Measurements from ENCODE around the gene CDK2AP2. TPM values are rescaled to one million over a fixed set of nuclear protein-coding genes. Genes with fewer than 3 reads are reported as not detected.
"Not testable (repeated sequence)": the region's sequence is repeated elsewhere in the genome, so short reads cannot be mapped to it uniquely, and the experiment has no call there.

The CDK2AP2 gene
- total RNA-seq, 1 donor from 2014 or later: 32.0 TPM

DNA sequence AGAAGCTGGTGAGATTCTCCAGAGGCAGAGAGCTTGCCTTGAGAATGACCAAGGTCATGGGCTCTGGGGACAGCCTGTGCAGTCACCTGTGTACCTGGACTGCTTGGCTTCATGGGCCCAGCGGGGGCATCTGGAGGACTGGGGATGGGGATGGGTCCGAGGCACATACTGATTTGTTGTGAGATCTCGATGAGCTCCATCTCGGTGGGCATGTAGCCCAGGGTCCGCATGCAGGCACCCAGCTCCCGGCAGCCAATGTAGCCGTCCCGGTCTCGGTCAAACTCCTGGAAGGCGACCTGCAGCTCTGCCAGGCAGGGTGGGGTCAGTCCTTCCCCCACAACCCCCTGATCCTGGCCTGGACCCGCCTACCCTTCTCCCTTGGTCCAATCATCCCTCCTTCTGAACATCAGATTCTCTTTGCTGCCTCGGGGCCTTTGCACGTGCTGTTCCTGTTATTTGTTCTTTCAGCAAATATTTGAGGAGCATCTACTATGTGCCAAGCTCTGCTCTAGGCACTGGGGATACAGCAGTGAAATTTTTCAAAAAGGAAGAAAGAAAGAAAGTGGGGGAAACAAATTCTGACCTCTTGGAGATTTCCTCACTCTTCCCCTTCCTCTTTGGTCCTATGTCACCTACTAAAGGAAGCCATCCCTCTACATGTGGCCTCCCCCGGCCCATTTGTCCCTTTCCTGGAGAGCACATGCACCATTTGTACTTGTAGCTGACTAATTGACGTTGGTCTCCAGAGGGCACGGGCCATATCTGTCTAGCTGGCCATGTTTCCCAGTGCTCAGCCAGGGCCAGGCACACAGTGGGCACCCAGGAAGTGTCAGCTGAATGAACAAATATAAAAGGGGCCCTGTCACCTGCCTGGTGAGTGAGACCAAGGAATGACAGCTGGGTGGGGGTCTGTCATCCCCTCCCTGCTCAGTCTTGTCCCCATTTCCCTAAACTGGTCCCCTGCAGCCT lies 13.2 kb upstream of the CDK2AP2 start:
- Mint-ChIP-seq H3K27me3 (ENCODE audit: low read depth) (no peaks in the 10 kb centered on the region), H3K9me3 (no peaks in the 10 kb centered on the region), H3K4me3 (no peak overlapping the region), H3K27ac (ENCODE audit: unreplicated experiment) (no peak overlapping the region), H3K4me1 (peaks cover 9% of the 10 kb centered on the region), H3K36me3 (ENCODE audit: low read depth) (no peaks in the 10 kb centered on the region)
- DNase-seq (ENCODE audit: low read depth, low spot score): no peak
- TF ChIP-seq, protein P1, sequence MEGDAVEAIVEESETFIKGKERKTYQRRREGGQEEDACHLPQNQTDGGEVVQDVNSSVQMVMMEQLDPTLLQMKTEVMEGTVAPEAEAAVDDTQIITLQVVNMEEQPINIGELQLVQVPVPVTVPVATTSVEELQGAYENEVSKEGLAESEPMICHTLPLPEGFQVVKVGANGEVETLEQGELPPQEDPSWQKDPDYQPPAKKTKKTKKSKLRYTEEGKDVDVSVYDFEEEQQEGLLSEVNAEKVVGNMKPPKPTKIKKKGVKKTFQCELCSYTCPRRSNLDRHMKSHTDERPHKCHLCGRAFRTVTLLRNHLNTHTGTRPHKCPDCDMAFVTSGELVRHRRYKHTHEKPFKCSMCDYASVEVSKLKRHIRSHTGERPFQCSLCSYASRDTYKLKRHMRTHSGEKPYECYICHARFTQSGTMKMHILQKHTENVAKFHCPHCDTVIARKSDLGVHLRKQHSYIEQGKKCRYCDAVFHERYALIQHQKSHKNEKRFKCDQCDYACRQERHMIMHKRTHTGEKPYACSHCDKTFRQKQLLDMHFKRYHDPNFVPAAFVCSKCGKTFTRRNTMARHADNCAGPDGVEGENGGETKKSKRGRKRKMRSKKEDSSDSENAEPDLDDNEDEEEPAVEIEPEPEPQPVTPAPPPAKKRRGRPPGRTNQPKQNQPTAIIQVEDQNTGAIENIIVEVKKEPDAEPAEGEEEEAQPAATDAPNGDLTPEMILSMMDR (conservative IDR thresholded peaks at IDR 0.05): no peak

DNA sequence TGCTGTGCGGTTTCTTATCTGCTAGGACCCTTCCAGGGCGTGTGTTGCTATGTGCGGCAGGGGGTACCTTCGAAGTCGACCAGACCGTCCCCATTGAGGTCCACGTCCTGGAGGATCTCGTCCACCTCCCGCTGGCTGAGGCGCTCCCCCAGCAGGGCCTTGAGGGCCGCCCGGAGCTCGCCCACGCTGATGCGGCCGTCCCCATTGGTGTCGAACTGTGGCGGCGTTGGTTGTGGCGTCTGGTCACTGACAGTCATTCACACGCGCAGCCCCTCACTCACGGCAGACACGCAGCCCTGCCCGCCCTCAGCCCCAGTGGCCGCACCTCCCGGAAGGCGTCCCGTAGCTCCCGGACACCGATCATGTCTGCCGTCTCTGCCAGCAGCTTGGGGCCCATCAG lies 11.8 kb upstream of the CDK2AP2 start:
- no peak overlapping the region for H3K4me3 Mint-ChIP-seq

DNA sequence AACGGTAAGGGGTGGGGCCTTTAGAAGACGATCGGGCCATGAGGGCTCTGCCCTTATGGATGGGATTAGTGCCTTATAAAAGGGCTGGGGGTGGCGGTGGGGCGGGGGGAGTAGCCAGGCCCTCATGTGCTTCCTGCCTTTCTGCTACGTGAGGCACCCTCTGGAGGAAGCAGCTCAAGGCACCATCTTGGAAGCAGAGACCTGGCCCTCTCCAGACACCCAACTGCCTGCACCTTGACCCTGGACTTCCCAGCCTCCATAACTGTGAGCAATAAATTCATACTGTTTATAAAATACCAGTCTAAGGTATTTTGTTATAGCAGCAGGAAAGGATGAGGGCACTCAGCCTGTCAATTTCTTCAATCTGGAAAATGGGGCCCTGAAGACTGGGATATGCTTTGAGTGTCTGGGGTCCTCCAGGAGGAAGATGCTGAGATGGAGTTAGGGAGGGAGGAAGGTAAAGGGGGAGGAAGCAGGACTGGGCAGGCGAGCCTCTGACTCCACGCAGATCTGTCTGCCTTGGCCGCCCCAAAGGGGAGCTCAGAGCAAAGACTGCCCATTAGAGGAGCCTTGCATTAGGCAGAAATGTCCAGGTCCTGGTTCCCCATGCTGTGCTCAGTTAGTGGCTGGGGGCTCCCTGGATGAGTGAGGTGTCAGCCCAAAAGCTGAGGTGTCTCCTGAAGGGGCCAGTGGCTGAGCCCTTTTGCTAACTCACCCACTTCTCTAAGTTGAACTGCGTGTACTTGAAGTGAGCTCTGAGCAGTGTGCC lies 10.0 kb upstream of the CDK2AP2 start:
- peaks cover 24% of the 10 kb centered on the region for H3K27me3 Mint-ChIP-seq (ENCODE audit: low read depth)
- H3K4me3 Mint-ChIP-seq: no peak overlapping the region
- no peaks in the 10 kb centered on the region for H3K4me1 Mint-ChIP-seq
- H3K27ac Mint-ChIP-seq (ENCODE audit: unreplicated experiment): no peak overlapping the region
- no peak for DNase-seq (ENCODE audit: low read depth, low spot score)
- no peaks in the 10 kb centered on the region for H3K36me3 Mint-ChIP-seq (ENCODE audit: low read depth)
- TF ChIP-seq, protein P1 (conservative IDR thresholded peaks at IDR 0.05): no peak
- H3K9me3 Mint-ChIP-seq: no peaks in the 10 kb centered on the region

More for the DNA sequence above, 11.8 kb upstream of the CDK2AP2 start:
- Mint-ChIP-seq H3K36me3 (ENCODE audit: low read depth) (no peaks in the 10 kb centered on the region), H3K27me3 (ENCODE audit: low read depth) (peaks cover 11% of the 10 kb centered on the region), H3K9me3 (no peaks in the 10 kb centered on the region), H3K27ac (ENCODE audit: unreplicated experiment) (no peak overlapping the region), H3K4me1 (peaks cover 3% of the 10 kb centered on the region)
- TF ChIP-seq, protein P1 (conservative IDR thresholded peaks at IDR 0.05): no peak
- DNase-seq (ENCODE audit: low read depth, low spot score): no peak

DNA sequence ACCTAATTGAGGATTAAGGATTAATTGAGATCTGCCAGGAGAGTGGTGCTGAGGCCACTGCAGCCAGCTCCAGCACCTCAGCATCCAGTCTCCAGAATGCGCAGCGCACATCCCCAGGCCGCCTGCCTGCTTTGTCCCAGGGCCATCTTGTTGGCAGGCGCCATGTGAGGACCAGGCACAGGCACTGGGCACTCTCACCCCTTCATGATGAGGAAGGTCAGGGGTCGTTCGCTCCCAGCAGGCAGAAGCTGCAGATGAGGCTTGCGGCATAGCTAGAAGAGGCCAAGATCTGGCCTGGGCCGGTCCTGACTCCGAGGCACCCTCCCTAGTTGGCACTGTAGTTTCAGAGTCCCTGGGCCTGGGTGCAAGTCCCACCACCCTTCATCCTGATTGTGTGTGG lies 8.8 kb upstream of the CDK2AP2 start:
- TF ChIP-seq, protein P1 (conservative IDR thresholded peaks at IDR 0.05): no peak
- H3K9me3 Mint-ChIP-seq: no peaks in the 10 kb centered on the region
- no peak for DNase-seq (ENCODE audit: low read depth, low spot score)
- H3K4me1 Mint-ChIP-seq: no peaks in the 10 kb centered on the region
- H3K4me3 Mint-ChIP-seq: no peak overlapping the region
- H3K27me3 Mint-ChIP-seq (ENCODE audit: low read depth): peaks cover 31% of the 10 kb centered on the region
- H3K27ac Mint-ChIP-seq (ENCODE audit: unreplicated experiment): no peak overlapping the region
- H3K36me3 Mint-ChIP-seq (ENCODE audit: low read depth): no peaks in the 10 kb centered on the region

DNA sequence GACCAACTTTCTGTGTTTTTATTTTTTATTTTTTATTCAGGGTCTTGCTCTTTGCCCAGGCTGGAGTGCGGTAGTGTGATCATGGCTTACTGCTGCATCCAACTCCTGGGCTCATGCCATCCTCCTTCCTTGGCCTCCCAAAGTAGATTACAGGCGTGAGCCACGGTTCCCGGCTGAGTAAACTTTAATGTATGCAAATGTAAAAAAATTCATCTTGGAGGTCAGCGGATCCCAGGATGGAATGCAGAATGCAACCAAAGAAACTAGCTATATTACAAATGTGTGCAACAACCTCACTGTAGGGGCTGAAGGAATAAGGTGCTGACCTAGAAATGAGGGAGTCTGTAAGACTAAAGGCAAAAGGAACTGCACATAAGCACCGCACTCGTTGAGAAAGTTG lies 6.2 kb upstream of the CDK2AP2 start:
- TF ChIP-seq, protein P1 (conservative IDR thresholded peaks at IDR 0.05): no peak
- Mint-ChIP-seq H3K36me3 (ENCODE audit: low read depth) (no peaks in the 10 kb centered on the region), H3K9me3 (no peaks in the 10 kb centered on the region), H3K27ac (ENCODE audit: unreplicated experiment) (no peak overlapping the region), H3K4me1 (peaks cover 2% of the 10 kb centered on the region), H3K4me3 (no peak overlapping the region), H3K27me3 (ENCODE audit: low read depth) (peaks cover 46% of the 10 kb centered on the region)
- DNase-seq (ENCODE audit: low read depth, low spot score): no peak

DNA sequence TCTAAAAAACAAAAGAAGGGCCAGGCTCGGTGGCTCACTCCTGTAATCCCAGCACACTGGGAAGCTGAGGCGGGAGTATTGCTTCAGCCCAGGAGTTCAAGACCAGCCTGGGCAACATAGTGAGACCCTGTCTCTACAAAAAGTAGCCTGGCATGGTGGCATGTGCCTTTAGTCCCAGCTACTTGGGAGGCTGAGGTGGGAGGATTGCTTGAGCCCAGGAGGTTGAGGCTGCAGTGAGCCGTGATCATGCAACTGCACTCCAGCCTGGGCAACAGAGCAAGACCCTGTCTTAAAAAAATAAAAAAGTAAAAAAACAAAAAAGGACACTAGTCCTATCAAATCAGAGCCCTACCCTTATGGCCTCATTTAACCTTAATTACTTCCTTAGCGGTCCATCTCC lies 3.6 kb upstream of the CDK2AP2 start:
- not testable (repeated sequence) for H3K9me3 Mint-ChIP-seq; DNase-seq (ENCODE audit: low read depth, low spot score); H3K36me3 Mint-ChIP-seq (ENCODE audit: low read depth); H3K27ac Mint-ChIP-seq (ENCODE audit: unreplicated experiment)
- peaks cover 17% of the 10 kb centered on the region for H3K4me1 Mint-ChIP-seq
- peaks cover 50% of the 10 kb centered on the region for H3K27me3 Mint-ChIP-seq (ENCODE audit: low read depth)
- H3K4me3 Mint-ChIP-seq: peak overlapping the region; percentile 50
